ENCODE results near the gene TMTC1.
A peak's percentile ranks its signal among the peaks of the same experiment; 100 is the strongest.
"Not testable (repeated sequence)": the region's sequence is repeated elsewhere in the genome, so short reads cannot be mapped to it uniquely, and the experiment has no call there.

TMTC1 gene

GRCh38 chr12:29783773-29784666 lies at the start of gene TMTC1:
TSS of gene TMTC1 (minus strand) at chr12:29783942. CDS start at chr12:29783751, 191 bp downstream.
- no peak for DNase-seq

DNA sequence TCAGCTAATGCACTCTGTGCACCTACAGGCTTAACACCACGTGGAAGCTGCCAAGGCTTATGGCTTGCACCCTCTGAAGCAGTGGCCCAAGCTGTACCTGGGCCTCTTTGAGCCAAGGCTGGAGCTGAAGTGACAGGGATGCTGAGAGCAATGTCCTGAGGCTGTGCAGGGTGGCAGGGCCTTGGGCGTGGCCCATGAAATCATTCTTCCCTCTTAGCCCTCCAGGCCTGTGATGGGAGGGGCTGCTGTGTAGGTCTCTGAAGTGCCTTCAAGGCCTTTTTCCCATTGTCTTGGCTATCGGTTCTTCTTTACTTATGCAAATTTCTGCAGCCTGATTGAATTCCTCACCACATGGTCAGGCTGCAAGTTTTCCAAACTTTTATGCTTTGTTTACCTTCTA lies 47.4 kb upstream of the TMTC1 start:
- DNase-seq = no peak

DNA sequence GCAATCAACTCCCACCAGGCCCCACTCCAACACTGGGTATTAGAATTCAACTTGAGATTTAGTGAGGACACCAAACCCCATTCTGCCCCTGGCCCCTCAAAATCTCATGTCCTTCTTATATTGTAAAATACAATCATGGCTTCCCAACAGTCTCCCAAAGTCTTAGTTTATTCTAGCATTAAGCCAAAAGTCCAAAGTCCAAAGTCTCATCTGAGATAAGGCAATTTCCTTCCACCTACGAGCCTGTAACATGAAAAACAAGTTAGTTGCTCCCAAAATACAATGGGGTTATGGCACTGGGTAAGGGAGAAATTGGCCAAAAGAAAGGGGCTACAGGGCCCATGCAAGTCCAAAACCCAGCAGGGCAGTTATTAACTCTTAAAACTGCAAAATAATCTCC lies 46.6 kb upstream of the TMTC1 start:
- no peak for DNase-seq

DNA sequence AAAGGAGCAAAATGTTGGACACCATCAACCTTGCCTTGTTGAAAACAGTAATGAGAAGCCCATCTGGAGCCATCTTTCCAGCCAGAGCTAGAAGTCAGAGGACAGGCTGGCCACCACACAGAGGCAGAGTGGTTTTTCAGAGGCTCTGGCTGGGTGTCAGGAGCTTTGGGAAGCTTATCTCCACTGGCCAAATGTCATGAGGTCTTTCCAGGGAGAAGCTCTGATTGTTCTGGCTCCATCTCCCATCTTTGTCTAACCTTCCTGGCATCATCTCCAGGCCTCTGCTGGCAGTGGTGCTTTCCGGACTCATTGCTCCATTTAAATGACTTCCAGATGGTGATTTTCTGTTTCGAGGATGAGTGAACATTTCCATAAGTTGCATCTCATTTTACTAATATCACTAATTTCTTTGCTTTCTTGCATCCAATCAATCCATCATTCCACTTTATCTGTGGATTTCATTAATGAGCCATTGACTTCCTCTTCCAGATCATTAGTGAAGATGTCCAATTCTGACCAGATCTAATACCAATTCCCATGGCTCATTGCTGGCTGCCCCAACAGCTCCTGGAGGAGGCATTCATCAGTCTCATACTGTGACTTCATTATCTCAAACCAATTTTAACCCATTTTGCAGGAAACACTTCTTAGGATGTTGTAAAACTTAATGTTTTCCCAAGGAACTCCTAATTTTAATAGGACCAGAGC lies 35.3 kb upstream of the TMTC1 start:
- DNase-seq = no peak

DNA sequence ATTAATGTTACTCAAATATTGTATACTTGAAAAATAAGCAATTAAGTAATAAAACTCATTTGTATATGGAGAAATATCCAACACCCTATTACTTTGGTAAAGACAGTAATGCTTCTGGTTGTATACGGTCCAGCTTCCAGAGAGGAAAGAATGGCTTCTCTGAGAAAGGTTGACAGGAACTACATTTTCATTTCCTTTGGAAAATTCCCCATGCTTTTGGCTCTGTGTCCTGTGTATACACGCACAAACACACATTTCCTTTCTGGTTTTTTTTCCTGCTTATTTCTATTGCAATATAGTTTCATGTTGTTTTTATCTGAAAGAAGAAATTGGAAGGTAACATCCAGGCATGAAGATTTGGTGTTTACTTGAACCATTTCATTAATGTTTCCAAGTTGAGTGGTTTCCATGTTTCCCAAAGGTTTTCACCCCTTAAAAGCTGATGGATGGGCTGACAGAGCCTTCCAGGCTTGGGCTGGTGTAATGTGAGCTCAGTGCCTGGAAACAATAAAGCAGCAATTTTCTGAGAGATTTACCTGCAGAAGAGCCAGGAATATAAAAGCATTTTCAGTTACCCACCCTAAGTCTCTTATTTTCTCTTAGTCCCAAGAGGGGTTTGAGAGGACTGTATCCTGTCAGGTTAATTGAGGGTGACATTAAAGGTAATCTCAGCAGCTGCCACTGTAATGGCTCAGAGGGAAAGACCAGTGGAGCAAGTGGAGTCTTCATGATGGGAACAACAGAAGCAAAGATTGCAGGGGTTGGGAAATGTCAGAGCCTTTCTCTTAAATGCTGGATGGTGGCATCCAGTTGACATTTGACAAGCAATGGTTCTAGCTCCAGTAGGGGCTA lies 33.4 kb upstream of the TMTC1 start:
- DNase-seq = no peak

DNA sequence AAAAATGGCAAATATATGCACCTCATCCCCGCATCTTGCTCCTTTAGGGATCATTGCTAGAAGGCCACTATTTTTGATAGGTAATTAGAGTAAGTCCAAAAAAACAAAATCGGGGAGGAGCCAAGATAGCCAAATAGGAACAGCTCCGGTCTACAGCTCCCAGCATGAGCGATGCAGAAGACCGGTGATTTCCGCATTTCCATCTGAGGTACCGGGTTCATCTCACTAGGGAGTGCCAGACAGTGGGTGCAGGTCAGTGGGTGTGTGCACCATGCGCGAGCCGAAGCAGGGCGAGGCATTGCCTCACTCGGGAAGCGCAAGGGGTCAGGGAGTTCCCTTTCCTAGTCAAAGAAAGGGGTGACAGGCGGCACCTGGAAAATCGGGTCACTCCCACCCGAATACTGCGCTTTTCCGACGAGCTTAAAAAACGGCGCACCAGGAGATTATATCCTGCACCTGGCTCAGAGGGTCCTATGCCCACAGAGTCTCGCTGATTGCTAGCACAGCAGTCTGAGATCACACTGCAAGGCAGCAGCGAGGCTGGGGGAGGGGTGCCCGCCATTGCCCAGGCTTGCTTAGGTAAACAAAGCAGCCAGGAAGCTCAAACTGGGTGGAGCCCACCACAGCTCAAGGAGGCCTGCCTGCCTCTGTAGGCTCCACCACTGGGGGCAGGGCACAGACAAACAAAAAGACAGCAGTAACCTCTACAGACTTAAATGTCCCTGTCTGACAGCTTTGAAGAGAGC lies 26.0 kb upstream of the TMTC1 start:
- DNase-seq = not testable (repeated sequence)

DNA sequence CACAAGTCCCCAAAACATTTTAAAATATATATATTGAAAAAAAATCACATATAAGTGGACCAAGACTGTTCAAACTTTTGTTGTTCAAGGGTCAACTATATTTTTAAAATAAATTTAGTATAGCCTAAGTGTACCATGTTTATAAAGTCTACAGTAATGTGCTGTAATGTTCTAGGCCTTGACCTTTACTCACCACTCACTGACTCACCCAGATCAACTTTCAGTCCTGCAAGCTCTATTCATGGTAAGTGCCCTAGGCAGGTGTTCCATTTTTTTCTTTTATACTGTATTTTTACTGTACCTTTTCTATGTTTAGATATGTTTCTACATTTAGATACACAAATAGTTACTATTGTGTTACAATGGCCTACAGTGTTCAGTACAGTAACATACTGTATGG lies 23.4 kb upstream of the TMTC1 start:
- DNase-seq = no peak

DNA sequence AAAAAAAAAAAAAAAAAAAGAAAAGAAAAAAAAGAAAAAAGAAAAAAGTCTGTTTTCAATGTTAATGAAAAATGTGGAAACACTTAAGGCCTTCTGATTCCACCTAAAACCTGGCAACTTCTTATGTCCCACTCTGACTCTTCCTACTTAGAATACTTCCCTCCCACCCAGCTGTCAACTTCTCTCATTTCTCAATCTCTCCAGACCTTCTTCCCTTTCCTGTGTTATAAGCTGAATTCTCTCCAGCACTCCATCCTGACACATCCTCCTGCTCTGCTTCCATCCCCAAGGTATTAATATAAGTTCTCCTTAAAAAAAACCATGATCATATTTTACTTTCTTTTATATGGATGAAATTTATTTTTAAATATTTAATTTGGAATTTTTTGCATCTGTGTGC lies 20.3 kb upstream of the TMTC1 start:
- no peak for DNase-seq

GRCh38 chr12:29799591-29799990 lies 15.8 kb upstream of the TMTC1 start:
- DNase-seq = no peak

- no peak for DNase-seq
These were observed 14.0 kb upstream of the TMTC1 start for GRCh38 chr12:29797565-29798355.

DNA sequence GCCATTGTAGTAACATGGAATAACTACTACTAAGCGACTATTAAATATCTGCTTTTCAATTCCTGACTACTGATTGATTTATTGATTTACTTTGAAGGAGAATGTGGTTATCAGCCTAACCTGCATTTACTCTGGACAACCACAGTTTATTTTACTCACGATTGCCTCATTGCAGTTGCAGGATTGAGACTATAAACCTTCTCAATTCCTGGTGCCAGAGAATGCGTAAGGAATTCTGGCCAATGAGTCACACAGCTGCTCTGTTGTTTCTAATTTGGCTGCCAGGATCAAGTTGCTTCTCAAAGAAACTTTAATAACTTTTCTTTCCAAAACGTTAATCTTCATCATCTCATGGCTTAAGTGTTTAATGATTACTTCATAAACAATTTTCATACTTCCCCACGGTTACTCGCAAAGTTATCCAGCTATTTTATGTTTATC lies 13.1 kb upstream of the TMTC1 start:
- no peak for DNase-seq

DNA sequence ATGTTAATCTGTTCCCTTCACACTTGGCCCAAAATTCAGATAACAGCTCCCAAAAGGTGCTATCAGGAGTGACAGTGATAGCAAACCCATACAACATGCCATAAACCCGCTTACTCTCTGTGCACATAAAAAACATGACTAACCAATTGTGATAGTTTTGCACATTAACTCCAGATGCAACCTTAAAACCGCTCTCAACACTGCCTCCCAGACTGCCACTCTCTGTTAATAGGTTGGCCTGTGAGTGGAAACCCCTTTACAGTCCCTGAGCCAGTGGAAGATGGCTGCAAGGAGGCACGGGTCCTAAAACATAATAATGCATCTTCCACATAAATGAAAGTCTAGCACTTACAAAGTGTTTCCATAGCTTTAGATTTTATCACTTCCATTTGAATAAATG lies 12.0 kb upstream of the TMTC1 start:
- no peak for DNase-seq

DNA sequence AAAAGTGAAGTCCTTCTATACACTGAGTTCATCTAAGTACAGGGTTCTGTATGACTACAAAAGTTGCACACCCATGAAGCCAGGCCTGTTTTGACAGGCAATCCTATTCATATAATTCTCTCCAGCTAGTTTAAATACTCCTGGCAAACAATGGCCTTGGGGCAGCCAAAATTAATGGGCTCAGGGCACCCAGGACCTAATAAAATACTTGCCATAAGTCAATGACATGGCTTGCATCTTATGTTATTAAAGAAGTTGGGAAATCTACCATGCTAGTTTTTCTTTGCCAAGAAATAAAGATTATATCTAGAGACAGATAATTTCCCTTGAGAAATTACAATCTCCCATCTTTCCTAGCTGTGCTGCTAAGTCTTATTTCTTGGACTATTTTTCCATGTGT lies 11.1 kb upstream of the TMTC1 start:
- no peak for DNase-seq

GRCh38 chr12:29792853-29793252 lies 9.1 kb upstream of the TMTC1 start:
- no peak for DNase-seq

DNA sequence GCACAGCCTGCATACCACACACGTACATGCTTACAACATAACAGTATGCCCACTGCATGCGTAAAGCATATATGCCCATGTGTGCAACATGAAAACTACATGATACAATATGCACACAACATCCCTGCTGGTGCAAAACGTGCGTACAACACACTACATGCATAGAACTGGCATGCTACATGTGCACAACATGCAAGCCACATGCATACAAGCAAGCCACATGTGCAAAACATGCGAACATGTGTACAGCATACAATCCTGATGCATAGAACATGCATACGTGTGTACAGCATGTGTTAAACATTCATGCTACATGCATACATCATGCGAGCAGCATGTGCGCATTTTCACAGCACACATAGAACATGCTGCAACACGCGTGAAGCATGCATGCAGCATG lies 8.4 kb upstream of the TMTC1 start:
- no peak for DNase-seq

DNA sequence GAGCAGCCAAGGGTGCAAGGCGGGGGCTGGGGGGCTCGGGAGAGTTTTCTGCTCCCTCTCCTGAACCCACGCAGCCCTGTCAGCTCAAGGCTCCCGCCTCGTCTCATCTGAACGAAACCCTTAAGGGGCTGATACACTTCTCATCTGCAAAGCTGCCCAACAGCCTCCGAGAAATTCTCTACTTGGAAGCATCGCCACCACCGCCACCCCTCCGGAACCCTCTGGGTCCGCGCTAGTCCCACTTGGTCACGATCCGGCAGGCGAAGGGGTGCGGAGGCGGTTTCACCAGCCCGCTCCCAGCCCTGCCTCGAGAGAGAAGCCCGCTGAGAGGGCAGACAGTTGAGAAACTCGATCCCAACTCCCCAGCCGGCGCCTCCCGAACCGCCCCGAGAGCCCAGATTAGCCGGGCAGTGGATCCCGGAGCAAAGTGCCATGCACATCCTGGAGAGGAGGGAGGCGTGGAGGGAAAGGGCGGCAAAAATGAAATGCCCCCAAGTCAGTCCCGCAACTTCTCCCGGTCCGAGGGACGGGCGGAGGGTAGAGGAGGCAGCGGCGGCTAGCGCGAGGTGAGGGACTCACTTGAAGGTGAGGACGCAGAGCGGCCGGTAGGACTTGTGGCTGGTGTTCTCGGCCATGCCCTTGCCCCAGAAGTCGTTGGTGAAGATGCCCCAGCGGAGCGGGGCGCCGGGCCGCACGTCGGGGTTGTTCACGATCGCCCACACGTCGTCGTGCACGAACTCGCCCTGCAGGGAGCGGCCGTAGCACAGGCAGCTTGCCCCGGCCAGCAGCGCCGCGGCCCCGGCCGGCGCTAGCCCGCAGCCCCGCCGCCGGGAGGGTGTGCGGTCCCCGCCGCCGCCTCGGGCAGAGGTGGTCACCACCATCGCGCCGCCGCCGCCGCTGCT lies 620 bp downstream of the TMTC1 start:
- DNase-seq = peak; percentile 18

GRCh38 chr12:29782285-29782870 lies 1.4 kb downstream of the TMTC1 start:
- DNase-seq = no peak

GRCh38 chr12:29781705-29782266 lies 2.0 kb downstream of the TMTC1 start:
- DNase-seq = no peak

DNA sequence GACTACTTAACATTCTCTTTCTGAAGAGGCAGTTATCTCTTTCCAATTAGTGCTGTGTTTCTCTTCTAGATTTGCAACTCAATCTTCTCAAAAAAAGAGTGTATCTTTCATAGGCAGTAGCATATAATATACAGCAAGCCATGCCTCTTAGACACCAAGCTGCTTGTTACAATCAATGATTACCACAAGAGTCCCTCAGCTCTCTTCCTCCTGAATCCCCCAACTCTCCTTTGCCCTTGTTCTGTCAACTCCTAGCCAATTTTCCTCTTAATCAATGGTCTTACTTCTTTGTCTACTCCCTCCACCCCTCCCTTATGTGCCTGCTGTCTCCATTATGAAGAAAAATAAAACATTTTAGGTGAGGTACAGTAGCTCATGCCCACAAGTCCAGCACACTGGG lies 2.6 kb downstream of the TMTC1 start:
- no peak for DNase-seq

DNA sequence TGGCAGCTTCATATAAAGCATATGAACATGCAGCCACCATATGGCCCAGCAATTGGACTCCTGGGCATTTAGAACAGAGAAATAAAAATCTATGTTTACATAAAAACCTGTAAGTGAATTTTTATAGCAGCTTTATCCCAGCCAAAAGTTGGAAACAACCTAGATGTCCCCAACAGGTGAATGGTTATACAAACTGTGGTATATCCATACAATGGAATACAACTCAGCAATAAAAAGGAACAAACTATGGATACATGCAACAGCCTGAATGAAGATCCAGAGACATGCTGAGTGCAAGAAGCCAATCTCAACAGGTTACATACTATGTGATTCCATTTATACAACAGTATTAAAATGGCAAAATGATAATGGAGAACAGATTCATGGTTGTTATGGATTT lies 3.7 kb downstream of the TMTC1 start:
- no peak for DNase-seq
